PFSK-1 (cell line): ENCODE results near the gene CLEC16A.

Source experiments
- POLR2AphosphoS5 ChIP-seq: IDR thresholded peaks from 2 replicates; pipeline ENCODE4 v1.6.1; 2012; ENCODE audit warnings: low read depth, mild to moderate bottlenecking, control low read depth, low read length, moderate library complexity
- SIN3A ChIP-seq: IDR thresholded peaks from 2 replicates; pipeline ENCODE4 v1.6.1; 2012; ENCODE audit warnings: mild to moderate bottlenecking, low read length, moderate library complexity, borderline replicate concordance; ENCODE audit not compliant: insufficient read depth

DNA sequence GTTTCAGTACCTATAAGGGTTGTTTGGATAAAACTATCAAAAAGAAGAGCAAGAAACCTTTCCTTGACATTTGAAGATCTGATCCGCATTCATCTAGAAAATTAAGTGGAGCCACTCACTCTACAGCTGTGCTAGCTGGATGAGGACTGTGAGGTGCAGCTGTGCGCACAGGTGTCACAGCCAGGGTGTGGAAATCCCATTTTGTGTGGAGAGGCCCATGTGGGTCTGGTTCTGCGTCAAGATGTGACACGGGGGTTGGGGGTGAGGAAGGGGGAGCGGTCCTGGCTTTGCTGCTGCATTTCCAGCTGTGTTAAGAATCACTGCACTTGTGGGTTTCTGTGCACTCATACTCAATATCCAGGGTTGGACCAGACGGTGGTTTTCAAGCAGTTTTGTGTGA, 70.7 kb downstream of the CLEC16A start:
- TF ChIP-seq SIN3A (no peak), POLR2AphosphoS5 (no peak)
